ENCODE data around the gene SCGB3A1.

Gene SCGB3A1

DNA sequence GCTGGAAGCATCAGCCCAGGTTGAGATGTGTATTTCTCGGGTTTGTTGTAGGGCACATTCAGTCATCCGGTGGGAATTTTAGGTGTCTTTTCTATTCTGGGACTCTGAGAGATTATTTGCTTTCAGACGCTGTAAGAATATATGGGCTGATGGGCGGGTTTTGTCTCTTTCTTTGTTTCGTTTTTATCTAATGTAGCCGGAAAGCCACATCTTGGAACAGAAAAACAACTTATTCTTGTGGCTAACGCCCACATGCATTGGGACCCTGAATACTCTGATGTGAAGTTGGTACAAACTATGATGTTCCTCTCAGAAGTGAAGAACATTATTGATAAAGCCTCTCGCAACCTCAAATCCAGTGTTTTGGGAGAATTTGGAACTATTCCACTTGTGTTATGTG is 22.4 kb downstream of the SCGB3A1 start:
- Histone ChIP-seq H3K9ac (no peak overlapping the region), H3K4me3 (no peak overlapping the region), H3K4me1 (no peaks in the 10 kb centered on the region), H3K9me3 (no peaks in the 10 kb centered on the region), H3K27ac (no peak overlapping the region), H3K4me2 (no peak overlapping the region), H4K20me1 (peaks cover 7% of the 10 kb centered on the region), H3K27me3 (no peaks in the 10 kb centered on the region), H3K36me3 (peaks cover 100% of the 10 kb centered on the region)
- no peak for TF ChIP-seq Cebpa-rat (IDR thresholded peaks at IDR 0.05)

GRCh38 chr5:180563994-180564393 is 27.3 kb downstream of the SCGB3A1 start:
- H3K4me1 ChIP-seq, result no peaks in the 10 kb centered on the region
- no peak for TF ChIP-seq Cebpa-rat (IDR thresholded peaks at IDR 0.05)

DNA sequence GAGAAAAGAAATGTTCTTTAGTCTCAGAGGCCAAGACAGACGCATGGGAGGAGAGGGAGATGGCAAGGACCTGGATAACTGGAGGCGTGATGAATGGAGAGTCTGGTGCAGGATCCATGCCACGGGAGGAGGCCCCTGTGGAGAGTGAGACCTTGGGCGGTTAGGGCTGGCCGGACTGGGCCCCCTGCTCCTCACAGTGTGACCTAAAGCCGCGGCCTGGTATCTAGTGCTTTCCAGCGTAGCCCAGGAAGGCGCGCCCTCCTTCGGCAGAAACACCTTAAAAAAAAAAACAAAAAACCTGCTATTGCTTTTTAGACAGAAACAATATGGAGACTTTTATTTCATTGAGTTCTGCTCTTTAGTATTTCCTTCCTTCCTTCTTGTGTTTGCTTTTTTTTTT is 33.1 kb downstream of the SCGB3A1 start:
- Histone ChIP-seq H3K27ac (no peak overlapping the region), H4K20me1 (peaks cover 71% of the 10 kb centered on the region), H3K4me2 (no peak overlapping the region), H3K9ac (no peak overlapping the region), H3K36me3 (peaks cover 97% of the 10 kb centered on the region), H3K4me1 (0 out of 2 replicates have a peak, but pooled peaks cover 3% of the 10 kb centered on the region), H3K27me3 (no peaks in the 10 kb centered on the region), H3K9me3 (peaks cover 6% of the 10 kb centered on the region; the same call in 1 of the 2 replicates), H3K4me3 (no peak overlapping the region)
- no peak for TF ChIP-seq Cebpa-rat (IDR thresholded peaks at IDR 0.05)

More at GRCh38 chr5:180563994-180564393, 27.3 kb downstream of the SCGB3A1 start:
- Histone ChIP-seq H4K20me1 (peaks cover 43% of the 10 kb centered on the region), H3K27me3 (no peaks in the 10 kb centered on the region), H3K27ac (no peak overlapping the region), H3K9me3 (peaks cover 6% of the 10 kb centered on the region; the same call in 1 of the 2 replicates), H3K4me3 (no peak overlapping the region), H3K4me2 (no peak overlapping the region), H3K9ac (no peak overlapping the region), H3K36me3 (peaks cover 99% of the 10 kb centered on the region)

DNA sequence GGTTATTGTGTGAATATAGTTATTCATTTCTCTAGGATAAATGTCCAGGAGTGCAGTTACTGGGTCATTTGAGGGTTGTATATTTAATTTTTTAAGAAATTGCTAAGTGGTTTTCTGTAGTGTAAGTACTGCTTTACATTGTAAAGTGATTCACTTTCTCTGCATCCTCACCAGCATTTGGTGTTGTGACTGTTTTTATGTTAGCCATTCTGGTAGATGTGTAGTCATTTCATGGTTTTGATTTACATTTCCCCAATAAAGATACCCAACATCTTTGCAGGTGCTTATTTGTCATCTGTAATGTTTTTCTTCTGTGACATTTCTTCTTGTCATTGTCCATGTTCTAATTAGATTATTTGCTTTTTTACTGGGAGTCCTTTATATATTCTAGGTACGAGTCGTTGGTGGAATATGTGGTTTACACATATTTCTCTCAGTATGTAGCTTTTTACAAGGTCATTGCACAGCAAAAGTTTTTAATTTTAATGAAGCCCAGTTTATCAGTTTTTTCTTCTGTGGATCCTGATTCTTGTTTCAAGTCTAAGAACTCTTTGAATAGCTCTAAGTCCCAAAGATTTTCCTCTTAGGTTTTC is 34.0 kb downstream of the SCGB3A1 start:
- no peaks in the 10 kb centered on the region for H3K27me3 ChIP-seq
- TF ChIP-seq Cebpa-rat (IDR thresholded peaks at IDR 0.05), result no peak
- 0 out of 2 replicates have a peak, but pooled peaks cover 3% of the 10 kb centered on the region for H3K4me1 ChIP-seq
- H3K4me3 ChIP-seq, result no peak overlapping the region
- no peak overlapping the region for H3K9ac ChIP-seq
- H4K20me1 ChIP-seq, result peaks cover 68% of the 10 kb centered on the region
- peaks cover 6% of the 10 kb centered on the region; the same call in 1 of the 2 replicates for H3K9me3 ChIP-seq
- H3K36me3 ChIP-seq, result peaks cover 97% of the 10 kb centered on the region
- H3K4me2 ChIP-seq, result no peak overlapping the region
- no peak overlapping the region for H3K27ac ChIP-seq

GRCh38 chr5:180555168-180555921 is 36.0 kb downstream of the SCGB3A1 start:
- peaks cover 54% of the 10 kb centered on the region for H4K20me1 ChIP-seq
- no peak overlapping the region for H3K4me2 ChIP-seq
- no peaks in the 10 kb centered on the region for H3K27me3 ChIP-seq
- no peak for TF ChIP-seq Cebpa-rat (IDR thresholded peaks at IDR 0.05)
- 0 out of 2 replicates have a peak, but pooled peaks cover 3% of the 10 kb centered on the region for H3K4me1 ChIP-seq
- no peak overlapping the region for H3K4me3 ChIP-seq
- H3K36me3 ChIP-seq, result peaks cover 97% of the 10 kb centered on the region
- no peak overlapping the region for H3K27ac ChIP-seq
- no peak overlapping the region for H3K9ac ChIP-seq
- peaks cover 4% of the 10 kb centered on the region for H3K9me3 ChIP-seq

DNA sequence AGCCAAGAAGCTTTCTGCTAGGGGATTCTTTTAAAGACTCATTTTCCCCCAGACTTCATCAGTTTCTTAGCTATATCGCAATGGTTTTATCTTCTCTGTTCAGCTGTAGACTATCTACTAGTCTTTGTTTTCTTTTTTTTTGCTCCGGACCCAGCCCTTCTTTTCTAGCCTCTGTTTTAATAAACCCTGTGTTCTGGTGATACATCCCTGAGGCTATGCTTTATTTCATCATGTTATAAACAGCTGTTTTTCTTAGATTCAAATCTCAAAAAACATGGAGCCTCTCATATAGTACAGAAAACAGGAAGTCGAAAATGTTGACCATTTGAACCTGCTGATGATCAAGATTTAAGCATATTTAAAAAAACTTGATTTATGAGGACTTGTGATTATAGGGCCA is 37.8 kb downstream of the SCGB3A1 start:
- H3K36me3 ChIP-seq, result peaks cover 97% of the 10 kb centered on the region
- no peak overlapping the region for H3K4me3 ChIP-seq
- no peaks in the 10 kb centered on the region for H3K27me3 ChIP-seq
- H3K9ac ChIP-seq, result no peak overlapping the region
- H3K4me1 ChIP-seq, result 0 out of 2 replicates have a peak, but pooled peaks cover 3% of the 10 kb centered on the region
- H4K20me1 ChIP-seq, result peaks cover 44% of the 10 kb centered on the region
- H3K27ac ChIP-seq, result no peak overlapping the region
- no peak for TF ChIP-seq Cebpa-rat (IDR thresholded peaks at IDR 0.05)
- H3K9me3 ChIP-seq, result peaks cover 4% of the 10 kb centered on the region
- H3K4me2 ChIP-seq, result no peak overlapping the region

- Histone ChIP-seq H3K4me2 (no peak overlapping the region), H3K4me1 (no peaks in the 10 kb centered on the region), H3K9ac (no peak overlapping the region), H4K20me1 (peaks cover 33% of the 10 kb centered on the region), H3K9me3 (peaks cover 8% of the 10 kb centered on the region), H3K36me3 (peaks cover 97% of the 10 kb centered on the region), H3K27me3 (no peaks in the 10 kb centered on the region), H3K27ac (no peak overlapping the region), H3K4me3 (no peak overlapping the region)
- TF ChIP-seq Cebpa-rat (IDR thresholded peaks at IDR 0.05), result no peak
These were observed 42.7 kb downstream of the SCGB3A1 start for GRCh38 chr5:180548563-180548962.

GRCh38 chr5:180545248-180545647 is 46.1 kb downstream of the SCGB3A1 start:
- Histone ChIP-seq H3K27ac (no peak overlapping the region), H3K9ac (no peak overlapping the region), H3K4me3 (no peak overlapping the region), H3K27me3 (no peaks in the 10 kb centered on the region), H4K20me1 (peaks cover 59% of the 10 kb centered on the region), H3K9me3 (peaks cover 33% of the 10 kb centered on the region), H3K4me2 (no peak overlapping the region), H3K36me3 (peaks cover 97% of the 10 kb centered on the region), H3K4me1 (no peaks in the 10 kb centered on the region)
- no peak for TF ChIP-seq Cebpa-rat (IDR thresholded peaks at IDR 0.05)

GRCh38 chr5:180541710-180542109 is 49.6 kb downstream of the SCGB3A1 start:
- no peak for TF ChIP-seq Cebpa-rat (IDR thresholded peaks at IDR 0.05)
- peaks cover 41% of the 10 kb centered on the region for H3K9me3 ChIP-seq
- H3K27ac ChIP-seq, result no peak overlapping the region
- no peaks in the 10 kb centered on the region for H3K27me3 ChIP-seq
- peaks cover 76% of the 10 kb centered on the region for H4K20me1 ChIP-seq
- no peak overlapping the region for H3K4me3 ChIP-seq
- H3K4me1 ChIP-seq, result no peaks in the 10 kb centered on the region
- H3K4me2 ChIP-seq, result no peak overlapping the region
- no peak overlapping the region for H3K9ac ChIP-seq
- peaks cover 95% of the 10 kb centered on the region for H3K36me3 ChIP-seq
